ENCODE data around the gene APOBEC3A. TPM values are rescaled to one million over a fixed set of nuclear protein-coding genes. Genes with fewer than 3 reads are reported as not detected.

APOBEC3A gene
- total RNA-seq, 6 experiments from 2014 or later, result 0.73 to 2.8 (median 1.1) TPM

GRCh38 chr22:38951734-38952133 lies 5.7 kb upstream of the APOBEC3A start:
- Histone ChIP-seq H3K27ac (no peak overlapping the region), H3K4me1 (no peaks in the 10 kb centered on the region), H3K4me3 (no peak overlapping the region), H3K9me3 (no peaks in the 10 kb centered on the region), H3K36me3 (no peaks in the 10 kb centered on the region), H3K27me3 (no peaks in the 10 kb centered on the region)
- peak in 1 of 4 donors; percentile 25 for ATAC-seq
- DNase-seq, result no peak
- TF ChIP-seq, protein P1, sequence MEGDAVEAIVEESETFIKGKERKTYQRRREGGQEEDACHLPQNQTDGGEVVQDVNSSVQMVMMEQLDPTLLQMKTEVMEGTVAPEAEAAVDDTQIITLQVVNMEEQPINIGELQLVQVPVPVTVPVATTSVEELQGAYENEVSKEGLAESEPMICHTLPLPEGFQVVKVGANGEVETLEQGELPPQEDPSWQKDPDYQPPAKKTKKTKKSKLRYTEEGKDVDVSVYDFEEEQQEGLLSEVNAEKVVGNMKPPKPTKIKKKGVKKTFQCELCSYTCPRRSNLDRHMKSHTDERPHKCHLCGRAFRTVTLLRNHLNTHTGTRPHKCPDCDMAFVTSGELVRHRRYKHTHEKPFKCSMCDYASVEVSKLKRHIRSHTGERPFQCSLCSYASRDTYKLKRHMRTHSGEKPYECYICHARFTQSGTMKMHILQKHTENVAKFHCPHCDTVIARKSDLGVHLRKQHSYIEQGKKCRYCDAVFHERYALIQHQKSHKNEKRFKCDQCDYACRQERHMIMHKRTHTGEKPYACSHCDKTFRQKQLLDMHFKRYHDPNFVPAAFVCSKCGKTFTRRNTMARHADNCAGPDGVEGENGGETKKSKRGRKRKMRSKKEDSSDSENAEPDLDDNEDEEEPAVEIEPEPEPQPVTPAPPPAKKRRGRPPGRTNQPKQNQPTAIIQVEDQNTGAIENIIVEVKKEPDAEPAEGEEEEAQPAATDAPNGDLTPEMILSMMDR (IDR thresholded peaks at IDR 0.05), result no peak
- TF ChIP-seq POLR2A (IDR thresholded peaks at IDR 0.05), result no peak
- 49% methylated on average over 2 of the region's 2 CpGs for WGBS (ENCODE audit: insufficient coverage, low coverage, low lambda C conversion rate, missing lambda C conversion rate)
- intact Hi-C loops (cut with DNase I), result no loop called here

DNA sequence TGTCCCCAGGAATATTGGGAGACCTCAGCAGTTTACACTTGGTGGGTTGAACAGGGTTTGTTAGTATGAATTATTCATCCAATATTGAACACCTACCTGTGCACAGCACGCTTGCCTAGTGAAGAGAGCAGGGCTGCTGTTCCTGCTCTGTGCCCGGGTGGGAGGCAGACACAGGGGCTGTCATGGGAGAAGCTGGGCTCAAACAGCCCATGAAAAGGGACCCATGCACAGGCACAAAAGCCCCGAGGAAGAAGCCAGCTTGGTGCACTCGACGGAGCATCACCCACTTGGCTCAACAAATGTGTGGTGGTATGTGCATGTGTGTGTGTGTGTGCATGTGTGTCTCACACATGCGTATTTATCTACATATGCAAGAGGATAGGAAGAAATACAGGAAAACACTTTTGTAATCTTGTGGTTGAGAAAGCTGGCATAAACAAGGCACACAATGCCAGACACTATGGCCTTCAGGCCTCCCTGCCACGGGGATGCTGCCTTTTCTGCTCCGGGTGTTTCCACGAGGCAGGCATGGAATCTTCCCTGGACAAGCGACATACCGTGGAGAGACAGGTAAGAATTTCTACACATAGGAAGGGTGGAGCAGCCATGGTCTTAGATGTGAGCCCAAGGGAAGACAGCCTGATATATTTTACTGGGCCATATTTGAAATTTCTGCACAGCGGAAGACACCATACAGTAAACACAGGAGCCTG lies 5.0 kb upstream of the APOBEC3A start:
- ATAC-seq, result no peak

GRCh38 chr22:38953091-38953490 lies 4.3 kb upstream of the APOBEC3A start:
- ATAC-seq, result no peak
- Histone ChIP-seq H3K36me3 (no peaks in the 10 kb centered on the region), H3K27ac (peak overlapping the region in 2 of 3 donors; percentile 31 to 57), H3K9me3 (no peaks in the 10 kb centered on the region), H3K4me3 (no peak overlapping the region), H3K4me1 (no peaks in the 10 kb centered on the region), H3K27me3 (no peaks in the 10 kb centered on the region)
- peak in 1 of 3 donors; percentile 48 for DNase-seq
- WGBS (ENCODE audit: insufficient coverage, low coverage, low lambda C conversion rate, missing lambda C conversion rate), result no CpG with 5 or more reads among the region's 8 CpGs
- intact Hi-C loops (cut with DNase I), result no loop called here
- TF ChIP-seq, protein P1 (IDR thresholded peaks at IDR 0.05), result no peak
- no peak for TF ChIP-seq POLR2A (IDR thresholded peaks at IDR 0.05)

More for the DNA sequence above, 5.0 kb upstream of the APOBEC3A start:
- no peak for DNase-seq
- TF ChIP-seq POLR2A (IDR thresholded peaks at IDR 0.05), result no peak
- TF ChIP-seq, protein P1 (IDR thresholded peaks at IDR 0.05), result no peak
- 52% methylated on average over 8 of the region's 12 CpGs for WGBS (ENCODE audit: insufficient coverage, low coverage, low lambda C conversion rate, missing lambda C conversion rate)
- intact Hi-C loops (cut with DNase I), result no loop called here
- peak overlapping the region in 1 of 3 donors; percentile 57 for H3K27ac ChIP-seq
- no peaks in the 10 kb centered on the region for H3K4me1 ChIP-seq
- no peaks in the 10 kb centered on the region for H3K36me3 ChIP-seq
- no peaks in the 10 kb centered on the region for H3K9me3 ChIP-seq
- H3K27me3 ChIP-seq, result no peaks in the 10 kb centered on the region
- H3K4me3 ChIP-seq, result no peak overlapping the region

DNA sequence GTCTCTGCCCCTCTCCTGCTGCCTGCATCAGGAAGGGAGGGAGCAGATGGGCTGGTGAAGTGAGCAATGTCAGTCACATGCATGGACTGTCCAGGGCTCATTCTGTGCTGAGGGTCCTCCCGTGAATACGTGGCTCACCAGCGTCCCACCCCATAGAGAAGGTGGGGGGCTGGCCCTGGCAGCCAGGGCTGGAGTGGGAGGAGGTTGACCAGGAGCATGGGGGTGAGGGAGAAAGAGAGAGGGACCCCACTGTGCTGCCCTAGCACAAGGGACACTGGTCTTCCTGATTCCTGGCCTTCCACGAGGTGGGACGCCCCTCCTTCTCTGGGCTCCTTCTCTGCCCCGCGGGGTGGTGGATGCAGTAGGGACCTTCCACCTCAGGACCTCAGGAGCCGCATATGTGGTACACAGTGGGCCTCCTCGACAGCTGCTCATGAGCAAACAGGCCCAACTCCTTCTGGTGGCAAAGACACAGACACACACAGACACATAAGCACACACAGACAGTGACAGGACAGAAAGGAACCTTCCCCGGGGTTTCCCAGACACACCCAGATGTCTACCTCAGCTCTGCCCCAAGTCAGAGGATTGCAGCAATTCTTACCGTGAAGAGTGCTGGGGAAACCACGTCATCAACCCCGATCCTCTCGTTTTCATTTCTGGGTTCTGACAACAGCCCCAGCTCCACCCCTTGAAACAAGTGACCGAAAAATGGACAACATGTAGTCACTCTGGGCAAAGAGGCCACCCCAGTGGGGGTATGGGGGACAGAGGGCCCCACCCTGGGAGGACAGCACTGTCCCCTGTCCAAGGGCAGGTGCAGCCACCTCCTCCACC lies 3.6 kb upstream of the APOBEC3A start:
- Histone ChIP-seq H3K36me3 (no peaks in the 10 kb centered on the region), H3K27me3 (no peaks in the 10 kb centered on the region), H3K4me3 (no peak overlapping the region), H3K4me1 (no peaks in the 10 kb centered on the region), H3K9me3 (no peaks in the 10 kb centered on the region), H3K27ac (peak overlapping the region in 2 of 3 donors; percentile 31 to 57)
- no peak for TF ChIP-seq POLR2A (IDR thresholded peaks at IDR 0.05)
- TF ChIP-seq, protein P1 (IDR thresholded peaks at IDR 0.05), result no peak
- DNase-seq, result peak in 1 of 3 donors; percentile 50
- intact Hi-C loops (cut with DNase I), result no loop called here
- WGBS (ENCODE audit: insufficient coverage, low coverage, low lambda C conversion rate, missing lambda C conversion rate), result 30% methylated on average over 9 of the region's 15 CpGs
- peak; percentile 25 to 54 (median 36) for ATAC-seq

All from right lobe of liver (tissue), 6 donors.